ENCODE results near the gene EVI5L.
A peak's percentile ranks its signal among the peaks of the same experiment; 100 is the strongest.

The EVI5L gene

DNA sequence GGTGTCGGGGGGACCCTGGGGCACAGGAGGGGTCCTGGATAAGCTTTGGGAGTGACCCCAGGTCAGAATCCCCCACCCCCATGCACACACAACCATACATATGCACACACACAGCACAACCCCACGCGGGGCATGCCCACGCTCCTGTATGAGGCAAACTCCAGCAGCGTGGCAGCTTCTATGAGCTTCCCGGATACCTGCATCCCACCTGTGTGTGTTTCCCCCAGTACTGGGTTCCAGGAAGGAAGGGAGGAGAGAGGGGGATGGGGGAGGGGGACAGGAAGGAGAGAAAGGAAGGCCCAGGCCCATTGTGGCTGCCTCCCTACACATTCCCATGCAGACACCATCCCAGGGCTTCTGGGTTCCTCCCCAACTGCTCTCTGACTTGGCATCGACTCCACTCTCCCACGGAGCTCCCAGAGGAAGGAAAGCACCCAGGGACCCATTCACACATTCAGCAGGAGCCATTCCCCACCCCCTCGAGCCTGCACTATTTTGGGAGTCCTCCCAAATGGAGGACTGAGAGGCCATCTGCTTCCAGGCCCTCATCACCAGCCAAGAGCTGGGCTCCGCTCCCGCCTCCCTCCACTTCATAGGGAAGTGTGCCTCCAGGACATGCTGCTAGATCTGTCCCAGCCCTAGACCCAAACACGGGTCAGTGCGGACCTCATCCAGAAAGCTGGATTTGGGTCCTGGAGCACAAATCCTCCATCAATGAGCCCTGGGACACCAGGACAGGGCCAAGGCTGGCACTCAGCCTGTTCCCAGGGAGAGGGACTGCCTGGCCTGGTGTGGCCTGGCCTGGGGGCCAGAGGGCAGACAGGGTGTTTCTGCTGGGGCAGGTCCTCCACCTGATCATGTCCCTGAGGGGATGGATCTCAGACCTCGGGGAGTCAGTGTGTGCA, 30.9 kb downstream of the EVI5L start:
- no peak for DNase-seq (ENCODE audit: low read depth)

DNA sequence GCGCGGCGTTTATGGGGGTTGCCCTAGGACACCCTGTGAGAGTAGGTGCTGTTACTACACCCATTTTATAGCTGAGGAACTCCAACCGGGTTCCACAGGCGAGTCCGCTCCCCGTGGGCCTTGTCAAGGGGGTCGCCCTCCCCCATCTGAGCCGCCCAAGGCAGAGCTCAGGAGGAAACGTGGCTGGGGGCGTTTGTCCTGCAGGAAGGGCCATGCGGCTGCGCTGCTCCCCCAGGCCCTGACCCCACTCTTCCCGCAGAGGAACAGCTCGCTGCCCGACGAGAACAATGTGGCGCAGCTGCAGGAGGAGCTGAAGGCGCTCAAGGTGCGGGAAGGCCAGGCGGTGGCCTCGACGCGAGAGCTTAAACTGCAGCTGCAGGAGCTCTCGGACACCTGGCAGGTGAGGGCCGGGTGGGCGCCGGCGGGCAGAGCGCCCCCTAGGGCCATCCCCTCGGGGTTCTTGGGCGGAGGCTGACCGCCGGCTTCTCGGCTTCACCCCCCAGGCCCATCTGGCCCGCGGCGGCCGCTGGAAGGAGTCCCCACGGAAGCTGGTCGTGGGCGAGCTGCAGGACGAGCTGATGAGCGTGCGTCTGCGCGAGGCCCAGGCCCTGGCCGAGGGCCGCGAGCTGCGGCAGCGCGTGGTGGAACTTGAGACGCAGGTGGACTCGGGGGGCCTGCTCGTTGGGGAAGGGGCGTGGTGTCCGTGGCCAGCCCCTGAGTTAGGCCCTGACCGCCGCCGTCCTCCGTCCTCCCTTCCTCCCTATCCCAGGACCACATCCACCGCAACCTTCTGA, 31.8 kb downstream of the EVI5L start:
- DNase-seq (ENCODE audit: low read depth): no peak

DNA sequence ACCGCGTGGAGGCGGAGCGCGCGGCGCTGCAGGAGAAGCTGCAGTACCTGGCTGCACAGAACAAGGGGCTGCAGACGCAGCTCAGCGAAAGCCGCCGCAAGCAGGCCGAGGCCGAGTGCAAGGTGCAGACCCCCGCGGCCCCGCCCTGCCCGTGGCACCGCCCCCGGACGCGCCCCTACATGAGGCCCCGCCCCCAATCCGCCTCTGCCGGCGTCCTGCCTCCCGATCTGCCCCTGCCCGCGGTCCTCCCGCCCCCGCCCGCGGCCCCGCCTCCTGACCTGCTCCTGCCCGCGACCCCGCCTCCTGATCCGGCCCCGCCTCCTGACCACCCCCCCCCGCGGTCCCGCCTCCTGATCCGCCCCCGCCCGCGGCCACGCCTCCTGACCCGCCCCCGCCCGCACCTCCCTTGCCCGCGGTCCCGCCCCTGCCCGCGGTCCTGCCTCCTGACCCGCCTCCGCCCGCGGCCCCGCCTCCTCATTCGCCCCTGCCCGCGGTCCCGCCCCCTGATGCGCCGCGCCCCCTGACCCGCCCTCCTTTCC, 32.5 kb downstream of the EVI5L start:
- no peak for DNase-seq (ENCODE audit: low read depth)

GRCh38 chr19:7863157-7863970, 33.3 kb downstream of the EVI5L start:
- no peak for DNase-seq (ENCODE audit: low read depth)

DNA sequence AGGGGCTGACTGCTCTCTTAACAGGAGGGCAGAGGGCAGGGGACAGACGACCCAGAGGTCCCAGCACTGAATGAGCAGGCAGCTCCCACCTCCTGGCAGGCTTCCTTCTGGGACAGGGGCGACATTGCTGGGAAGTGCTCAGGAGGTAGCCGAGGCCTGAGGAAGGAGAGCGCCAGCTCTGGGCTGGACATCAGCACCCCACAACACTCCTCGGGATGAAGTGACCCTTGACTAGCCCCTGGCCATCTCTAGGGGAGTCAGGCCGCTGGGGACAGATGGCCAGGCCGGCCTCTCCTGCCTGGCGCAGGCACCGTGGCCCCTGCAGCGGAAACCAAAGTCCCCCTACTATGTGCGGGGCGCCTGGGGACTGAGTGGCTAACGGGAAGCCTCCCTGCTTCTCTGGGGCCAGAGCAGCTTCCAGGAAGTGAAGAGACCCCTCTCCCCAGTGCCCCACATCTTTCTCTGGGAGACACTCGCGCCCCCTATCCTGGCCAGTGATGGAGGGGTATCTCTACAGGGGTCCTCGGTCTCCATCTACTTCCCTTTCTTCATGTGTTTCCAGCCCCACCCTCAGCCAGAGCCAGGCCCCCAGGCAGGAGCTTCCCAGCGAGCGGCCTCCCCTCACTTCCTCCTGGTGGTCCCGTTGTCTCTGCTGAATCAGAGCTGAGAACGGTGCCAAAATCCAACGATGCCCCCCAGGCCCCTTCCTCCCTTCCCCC, 34.1 kb downstream of the EVI5L start:
- DNase-seq (ENCODE audit: low read depth): no peak

GRCh38 chr19:7864690-7865074, 34.7 kb downstream of the EVI5L start:
- no peak for DNase-seq (ENCODE audit: low read depth)

DNA sequence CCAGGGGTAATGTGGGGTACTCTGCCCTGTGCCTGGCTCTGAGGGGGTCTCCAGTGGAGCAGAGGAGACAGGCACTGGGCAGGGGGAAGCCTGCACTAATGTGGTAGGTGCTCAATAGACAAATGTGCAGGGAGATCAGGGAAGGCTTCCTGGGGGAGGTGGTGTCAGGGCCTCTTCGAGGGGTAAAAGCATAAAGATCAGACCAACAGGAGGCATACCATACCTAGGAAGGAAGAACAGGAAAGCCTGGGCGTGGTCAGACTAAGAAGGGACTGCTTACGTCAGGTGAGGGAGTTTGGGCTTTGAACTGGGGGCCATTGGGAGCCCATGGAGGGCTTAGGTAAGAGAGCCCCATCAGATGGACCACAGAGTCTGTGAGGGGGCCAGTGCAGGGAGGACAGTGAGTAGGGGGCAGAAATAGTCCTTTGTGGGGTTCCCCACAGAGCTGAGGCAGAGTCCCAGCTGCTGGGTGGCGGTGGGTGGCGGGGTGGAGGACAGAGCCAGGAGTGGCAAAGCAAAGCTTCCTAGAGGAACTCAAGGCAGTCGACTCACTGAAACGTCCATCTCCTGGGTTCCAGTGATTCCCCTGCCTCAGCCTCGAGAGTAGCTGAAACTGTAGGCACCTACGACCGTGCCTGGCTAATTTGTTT, 35.4 kb downstream of the EVI5L start:
- DNase-seq (ENCODE audit: low read depth): no peak

DNA sequence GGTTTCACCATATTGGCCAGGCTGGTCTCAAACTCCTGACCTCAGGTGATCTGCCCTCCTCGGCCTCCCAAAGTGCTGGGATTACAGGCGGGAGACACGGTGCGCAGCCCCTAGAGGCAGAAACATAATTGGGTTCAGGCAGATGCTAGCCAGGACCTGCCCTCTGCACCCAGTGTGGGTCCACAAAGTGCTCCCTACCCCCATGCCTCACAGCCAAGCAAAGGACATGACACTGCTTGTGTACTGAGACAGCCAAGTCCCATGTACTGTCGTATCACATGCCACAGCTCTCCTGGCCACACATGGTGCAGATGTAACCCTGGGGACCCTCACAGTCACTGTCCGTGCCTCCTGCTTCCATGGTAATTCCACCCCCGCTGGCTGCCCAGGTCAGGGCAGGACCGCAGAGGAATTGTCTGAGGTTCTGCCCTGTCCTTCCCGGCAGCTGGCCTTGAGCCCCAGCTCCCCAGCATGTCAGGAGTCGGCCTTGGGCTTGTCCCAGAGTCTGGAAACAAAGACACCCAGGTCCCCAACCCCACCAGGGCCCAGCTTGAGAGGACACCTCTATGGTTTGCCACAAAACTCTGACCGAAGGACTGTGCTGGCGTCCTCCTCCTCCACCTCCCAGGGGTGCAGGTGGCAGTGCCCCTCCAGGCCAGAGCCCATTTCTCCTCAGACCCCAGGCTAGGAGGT, 36.5 kb downstream of the EVI5L start:
- DNase-seq (ENCODE audit: low read depth): no peak

DNA sequence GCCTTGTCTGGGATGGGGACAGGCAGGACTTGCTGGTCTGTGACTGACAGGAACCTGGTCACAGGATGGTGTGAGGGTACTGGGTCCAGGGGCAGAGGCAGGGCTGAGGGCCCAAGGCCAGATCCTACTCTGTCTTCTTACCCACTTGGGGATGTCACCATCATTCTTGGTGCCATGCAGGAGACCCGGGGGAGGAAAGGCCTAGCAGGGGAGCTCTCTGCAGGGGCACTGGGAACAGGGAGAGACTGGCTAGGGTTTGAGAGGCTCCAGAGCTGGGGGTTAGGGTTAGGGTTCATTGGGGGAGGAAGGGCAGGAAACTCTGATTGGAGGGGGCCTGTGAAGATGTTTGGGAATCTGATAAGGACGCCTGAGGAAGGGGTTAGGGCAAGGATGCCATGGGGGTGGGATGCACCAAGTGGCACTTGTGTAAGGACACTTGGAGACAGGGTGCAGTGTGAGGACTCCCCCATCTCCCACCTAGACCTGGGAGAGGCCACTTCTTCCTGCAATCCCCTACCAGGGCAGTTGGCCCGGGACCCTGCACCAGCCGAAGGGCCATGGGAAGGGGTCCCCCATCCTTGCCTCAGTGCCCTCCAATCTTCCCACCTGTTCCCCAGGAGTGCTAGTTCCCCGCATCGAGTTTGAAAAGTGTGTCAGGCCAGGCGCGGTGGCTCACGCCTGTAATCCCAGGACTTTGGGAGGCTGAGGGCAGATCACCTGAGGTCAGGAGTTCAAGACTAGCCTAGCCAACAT, 37.2 kb downstream of the EVI5L start:
- no peak for DNase-seq (ENCODE audit: low read depth)

DNA sequence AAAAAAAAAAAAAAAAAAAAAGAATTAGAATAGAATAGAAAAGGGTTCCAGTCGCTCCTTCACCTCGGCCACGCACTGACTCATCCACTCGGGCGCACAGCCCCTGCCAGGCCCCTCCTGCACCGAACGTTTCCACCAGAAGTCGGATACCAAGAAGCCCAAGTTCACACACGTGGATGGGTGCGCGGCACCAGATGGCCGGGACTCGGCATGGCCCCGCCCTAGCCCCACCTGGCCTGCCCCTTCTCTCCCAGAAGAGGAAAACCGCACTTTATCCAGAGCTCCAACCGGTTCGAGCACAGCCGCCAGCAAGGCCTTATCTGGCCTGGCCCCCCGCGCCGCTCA, 38.3 kb downstream of the EVI5L start:
- no peak for DNase-seq (ENCODE audit: low read depth)

- DNase-seq (ENCODE audit: low read depth): peak; percentile 22
Measured at GRCh38 chr19:7868671-7869452, 38.8 kb downstream of the EVI5L start.

DNA sequence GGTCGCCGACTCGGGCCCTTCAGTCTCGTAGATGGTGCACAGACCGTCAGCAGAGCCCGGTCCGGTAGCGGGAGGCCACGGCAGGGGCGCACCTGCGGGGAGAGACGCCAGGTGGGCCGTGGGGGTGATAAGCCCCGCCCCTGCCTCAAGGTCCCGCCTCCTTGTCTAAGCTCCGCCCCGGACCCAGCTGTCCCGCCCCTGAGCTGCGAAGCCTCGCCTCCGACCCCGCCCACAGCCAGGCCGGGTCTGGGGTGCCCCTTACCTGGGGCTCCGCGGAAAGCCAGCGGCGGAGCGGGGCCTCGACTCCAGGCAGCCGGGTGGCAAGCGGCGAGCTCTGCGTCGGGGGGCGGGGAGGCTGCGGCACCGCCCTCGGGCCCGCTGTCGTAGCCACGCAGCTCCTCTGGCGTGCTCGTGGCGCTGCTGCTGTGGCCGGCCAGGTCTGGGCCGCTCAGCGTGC, 39.5 kb downstream of the EVI5L start:
- DNase-seq (ENCODE audit: low read depth): no peak

DNA sequence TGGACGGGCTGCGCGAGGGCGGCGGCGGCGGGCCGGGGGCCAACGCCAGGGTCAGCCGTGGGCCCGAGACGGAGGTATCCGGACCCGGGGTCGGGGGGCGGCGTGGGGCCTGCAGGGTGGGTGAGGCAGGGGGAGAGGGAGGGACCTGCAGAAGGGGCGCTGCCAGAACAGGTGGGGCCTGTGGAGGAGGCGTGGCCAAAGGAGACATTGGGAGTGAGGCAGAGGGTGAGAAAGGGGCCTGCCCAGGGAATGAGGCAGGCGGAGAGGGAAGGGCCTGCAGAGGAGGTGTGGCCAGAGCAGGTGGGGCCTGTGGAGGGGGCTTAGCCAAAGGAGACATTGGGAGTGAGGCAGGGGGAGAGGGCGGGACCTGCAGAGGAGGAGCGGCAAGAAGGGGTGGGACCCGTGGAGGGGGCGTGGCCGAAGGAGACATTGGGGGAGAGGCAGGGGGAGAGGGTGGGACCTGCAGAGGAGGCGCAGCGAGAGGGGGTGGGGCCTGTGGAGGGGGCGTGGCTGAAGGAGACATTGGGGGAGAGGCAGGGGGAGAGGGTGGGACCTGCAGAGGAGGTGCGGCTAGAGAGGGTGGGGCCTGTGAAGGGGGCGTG, 40.0 kb downstream of the EVI5L start:
- DNase-seq (ENCODE audit: low read depth): no peak

DNA sequence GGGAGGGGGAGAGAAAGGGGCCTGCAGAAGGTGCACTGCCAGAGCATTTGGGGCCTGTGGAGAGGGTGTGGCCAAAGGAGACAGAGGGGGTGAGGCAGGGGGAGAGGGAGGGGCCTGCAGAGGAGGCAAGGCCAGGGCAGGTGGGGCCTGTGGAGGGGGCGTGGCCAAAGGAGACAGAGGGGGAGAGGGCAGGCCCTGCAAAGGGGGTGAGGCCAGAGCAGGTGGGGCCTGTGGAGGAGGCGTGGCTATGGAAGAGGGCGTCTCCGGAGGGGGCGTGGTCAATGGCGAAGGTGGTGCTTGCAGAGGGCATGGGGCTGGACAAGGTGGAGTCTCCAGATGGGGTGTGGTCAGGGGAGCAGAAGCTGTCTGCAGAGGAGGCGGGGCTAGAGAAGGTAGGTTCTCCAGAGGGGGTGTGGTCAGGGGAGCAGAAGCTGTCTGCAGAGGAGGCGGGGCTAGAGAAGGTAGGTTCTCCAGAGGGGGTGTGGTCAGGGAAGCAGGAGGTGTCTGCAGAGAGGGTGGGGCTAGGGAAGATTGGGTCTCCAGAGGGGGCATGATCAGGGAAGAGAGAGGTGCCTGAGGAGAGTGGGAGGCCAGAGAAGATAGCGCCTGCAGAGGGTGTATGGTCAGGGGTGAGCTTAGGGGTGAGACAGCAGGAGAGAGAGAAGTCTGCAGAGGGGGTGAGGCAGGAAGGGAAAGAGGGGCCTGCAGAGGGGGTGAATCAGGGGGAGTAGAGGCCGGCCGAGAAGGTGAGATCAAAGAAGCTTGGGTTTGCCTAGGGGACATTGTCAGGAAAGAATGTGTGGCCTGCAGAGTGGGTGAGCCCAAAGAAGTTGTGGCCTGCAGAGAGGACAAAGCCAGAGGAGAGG, 40.8 kb downstream of the EVI5L start:
- no peak for DNase-seq (ENCODE audit: low read depth)

GRCh38 chr19:7871437-7872305, 41.7 kb downstream of the EVI5L start:
- peak; percentile 75 for DNase-seq (ENCODE audit: low read depth)

All from GM04504 (cell line).